Measurements from ENCODE around the gene HBM. TPM values are rescaled to one million over a fixed set of nuclear protein-coding genes. Genes with fewer than 3 reads are reported as not detected.

HBM gene
- total RNA-seq (not detected in 2 replicates), polyA plus RNA-seq (not detected in 2 replicates)

DNA sequence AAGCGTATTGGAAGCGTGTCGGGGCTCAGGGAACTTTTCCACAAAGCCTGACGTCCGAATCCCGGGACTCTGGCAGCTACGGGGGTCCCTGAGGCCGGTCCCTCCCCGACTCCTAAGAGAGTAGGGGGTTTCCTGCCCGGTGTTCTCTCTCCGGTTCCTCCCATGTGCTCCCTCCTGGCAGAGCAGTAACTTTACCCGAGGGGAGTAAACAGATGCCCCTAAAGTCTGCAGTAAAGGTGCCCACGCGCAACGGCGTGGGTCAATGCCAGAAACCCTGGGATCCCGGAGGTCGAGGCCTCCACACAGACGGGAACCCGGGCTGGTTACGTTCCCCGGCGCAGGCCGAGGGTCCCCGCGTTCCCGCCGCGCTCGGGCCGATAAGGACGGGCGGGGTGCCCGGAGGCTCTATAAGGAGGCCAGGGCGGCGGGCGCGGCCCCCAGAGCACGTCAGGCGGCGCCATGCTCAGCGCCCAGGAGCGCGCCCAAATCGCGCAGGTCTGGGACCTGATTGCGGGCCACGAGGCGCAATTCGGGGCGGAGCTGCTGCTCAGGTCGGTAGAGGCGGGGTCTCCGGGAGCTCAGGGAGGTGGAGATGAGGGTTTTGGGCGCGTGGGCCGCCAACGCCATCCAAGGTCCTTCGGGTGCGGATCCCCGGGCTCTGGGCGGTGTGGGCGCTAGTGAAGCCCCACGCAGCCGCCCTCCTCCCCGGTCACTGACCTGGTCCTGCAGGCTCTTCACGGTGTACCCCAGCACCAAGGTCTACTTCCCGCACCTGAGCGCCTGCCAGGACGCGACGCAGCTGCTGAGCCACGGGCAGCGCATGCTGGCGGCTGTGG is at the start of gene HBM:
TSS of gene HBM (plus strand) at position 440 of the 836 bp plus-strand sequence. CDS start at position 460, 20 bp downstream.
- Histone ChIP-seq H3K9me3 (ENCODE audit: low read depth) (no peaks in the 10 kb centered on the region), H3K4me3 (peak within 1 kb of the TSS; percentile 23), H3K27me3 (peaks cover 85% of the 10 kb centered on the region), H3K36me3 (no peaks in the 10 kb centered on the region), H3K27ac (no peak within 1 kb of the TSS), H3K4me1 (ENCODE audit: low read depth) (peaks cover 12% of the 10 kb centered on the region)
- DNase-seq (ENCODE audit: low read depth in 1 of 2, low spot score in 1 of 2), result no peak
- TF ChIP-seq, protein P1, sequence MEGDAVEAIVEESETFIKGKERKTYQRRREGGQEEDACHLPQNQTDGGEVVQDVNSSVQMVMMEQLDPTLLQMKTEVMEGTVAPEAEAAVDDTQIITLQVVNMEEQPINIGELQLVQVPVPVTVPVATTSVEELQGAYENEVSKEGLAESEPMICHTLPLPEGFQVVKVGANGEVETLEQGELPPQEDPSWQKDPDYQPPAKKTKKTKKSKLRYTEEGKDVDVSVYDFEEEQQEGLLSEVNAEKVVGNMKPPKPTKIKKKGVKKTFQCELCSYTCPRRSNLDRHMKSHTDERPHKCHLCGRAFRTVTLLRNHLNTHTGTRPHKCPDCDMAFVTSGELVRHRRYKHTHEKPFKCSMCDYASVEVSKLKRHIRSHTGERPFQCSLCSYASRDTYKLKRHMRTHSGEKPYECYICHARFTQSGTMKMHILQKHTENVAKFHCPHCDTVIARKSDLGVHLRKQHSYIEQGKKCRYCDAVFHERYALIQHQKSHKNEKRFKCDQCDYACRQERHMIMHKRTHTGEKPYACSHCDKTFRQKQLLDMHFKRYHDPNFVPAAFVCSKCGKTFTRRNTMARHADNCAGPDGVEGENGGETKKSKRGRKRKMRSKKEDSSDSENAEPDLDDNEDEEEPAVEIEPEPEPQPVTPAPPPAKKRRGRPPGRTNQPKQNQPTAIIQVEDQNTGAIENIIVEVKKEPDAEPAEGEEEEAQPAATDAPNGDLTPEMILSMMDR (IDR thresholded peaks at IDR 0.05; ENCODE audit: low read depth, low read length), result no peak

GRCh38 chr16:116015-116414 is 49.8 kb upstream of the HBM start:
- H3K9me3 ChIP-seq (ENCODE audit: low read depth), result no peaks in the 10 kb centered on the region
- no peak overlapping the region for H3K4me3 ChIP-seq
- TF ChIP-seq, protein P1 (IDR thresholded peaks at IDR 0.05; ENCODE audit: low read depth, low read length), result no peak
- H3K4me1 ChIP-seq (ENCODE audit: low read depth), result peaks cover 5% of the 10 kb centered on the region
- H3K27ac ChIP-seq, result no peak overlapping the region
- H3K27me3 ChIP-seq, result no peaks in the 10 kb centered on the region
- H3K36me3 ChIP-seq, result peaks cover 6% of the 10 kb centered on the region
- no peak for DNase-seq (ENCODE audit: low read depth in 1 of 2, low spot score in 1 of 2)

GRCh38 chr16:117379-118365 is 48.1 kb upstream of the HBM start:
- TF ChIP-seq, protein P1 (IDR thresholded peaks at IDR 0.05; ENCODE audit: low read depth, low read length), result peak; percentile 73
- no peak overlapping the region for H3K4me3 ChIP-seq
- peak; percentile 58 to 85 for DNase-seq (ENCODE audit: low read depth in 1 of 2, low spot score in 1 of 2)

GRCh38 chr16:118857-119256 is 46.9 kb upstream of the HBM start:
- H3K27ac ChIP-seq, result no peak overlapping the region
- no peaks in the 10 kb centered on the region for H3K9me3 ChIP-seq (ENCODE audit: low read depth)
- no peaks in the 10 kb centered on the region for H3K4me1 ChIP-seq (ENCODE audit: low read depth)
- H3K4me3 ChIP-seq, result no peak overlapping the region
- TF ChIP-seq, protein P1 (IDR thresholded peaks at IDR 0.05; ENCODE audit: low read depth, low read length), result no peak
- no peaks in the 10 kb centered on the region for H3K27me3 ChIP-seq
- no peaks in the 10 kb centered on the region for H3K36me3 ChIP-seq
- DNase-seq (ENCODE audit: low read depth in 1 of 2, low spot score in 1 of 2), result no peak

More at GRCh38 chr16:117379-118365, 48.1 kb upstream of the HBM start:
- Histone ChIP-seq H3K4me1 (ENCODE audit: low read depth) (peaks cover 5% of the 10 kb centered on the region), H3K27ac (no peak overlapping the region), H3K36me3 (no peaks in the 10 kb centered on the region), H3K9me3 (ENCODE audit: low read depth) (no peaks in the 10 kb centered on the region), H3K27me3 (no peaks in the 10 kb centered on the region)

DNA sequence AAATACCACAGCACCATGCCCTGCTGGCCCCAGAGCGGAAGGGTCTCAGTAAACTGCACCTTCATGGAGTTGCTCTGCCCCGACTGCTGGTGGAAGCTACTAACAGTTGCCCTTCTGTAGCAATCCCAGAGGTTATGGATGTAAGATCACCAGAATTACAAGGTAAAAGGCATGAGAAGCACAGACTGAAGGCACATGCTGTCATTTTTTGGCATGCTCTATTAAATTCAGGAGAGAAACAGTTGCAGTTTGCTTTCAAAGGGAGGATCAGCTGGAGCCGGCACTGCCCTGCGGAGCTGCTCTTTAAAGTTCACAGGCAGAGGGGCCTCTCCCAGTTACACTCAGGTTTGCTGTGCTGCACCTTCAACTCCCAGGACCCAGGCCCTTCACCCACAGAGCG is 46.5 kb upstream of the HBM start:
- TF ChIP-seq, protein P1 (IDR thresholded peaks at IDR 0.05; ENCODE audit: low read depth, low read length), result no peak
- Histone ChIP-seq H3K4me1 (ENCODE audit: low read depth) (no peaks in the 10 kb centered on the region), H3K27me3 (no peaks in the 10 kb centered on the region), H3K9me3 (ENCODE audit: low read depth) (no peaks in the 10 kb centered on the region), H3K36me3 (no peaks in the 10 kb centered on the region), H3K27ac (no peak overlapping the region), H3K4me3 (no peak overlapping the region)
- DNase-seq (ENCODE audit: low read depth in 1 of 2, low spot score in 1 of 2), result no peak

Measured in cardiac muscle cell (in vitro differentiated cells and primary cell).